GM20431 (cell line): ENCODE results near the gene MACF1.
"Not testable (repeated sequence)": the region's sequence is repeated elsewhere in the genome, so short reads cannot be mapped to it uniquely, and the experiment has no call there.

Experiments
- in situ Hi-C: fragments of 300-500 bp; cut with MseI, MboI; formaldehyde crosslinking; loops from one replicate; pipeline ENCODE4 v1.15.0; 2020; ENCODE audit warnings: low sequenced_read_pairs; ENCODE audit not compliant: unreplicated experiment

MACF1 gene

GRCh38 chr1:39427374-39427773, 222.9 kb downstream of the MACF1 start:
- in situ Hi-C loops: no loop called here

GRCh38 chr1:39427912-39428311, 223.4 kb downstream of the MACF1 start:
- in situ Hi-C loops: no loop called here

GRCh38 chr1:39431927-39432326, 227.4 kb downstream of the MACF1 start:
- in situ Hi-C loops: no loop called here

GRCh38 chr1:39434797-39435395, 230.4 kb downstream of the MACF1 start:
- in situ Hi-C loops: no loop called here

GRCh38 chr1:39435597-39435996, 231.1 kb downstream of the MACF1 start:
- in situ Hi-C loops: no loop called here

- in situ Hi-C loops: no loop called here
These were observed 232.3 kb downstream of the MACF1 start for GRCh38 chr1:39436842-39437241.

GRCh38 chr1:39438042-39438441, 233.5 kb downstream of the MACF1 start:
- in situ Hi-C loops: no loop called here

- in situ Hi-C loops: no loop called here
These were observed 236.4 kb downstream of the MACF1 start for GRCh38 chr1:39440856-39441255.

- in situ Hi-C loops: no loop called here
These were observed 237.3 kb downstream of the MACF1 start for GRCh38 chr1:39441797-39442196.

- in situ Hi-C loops: no loop called here
These were observed 241.1 kb downstream of the MACF1 start for GRCh38 chr1:39445573-39445972.

- in situ Hi-C loops: no loop called here
These were observed 242.6 kb downstream of the MACF1 start for GRCh38 chr1:39446986-39447567.

GRCh38 chr1:39450041-39450440, 245.5 kb downstream of the MACF1 start:
- in situ Hi-C loops: not testable (repeated sequence)

- in situ Hi-C loops: no loop called here
These were observed 246.6 kb downstream of the MACF1 start for GRCh38 chr1:39450956-39451606.

GRCh38 chr1:39452081-39452480, 247.6 kb downstream of the MACF1 start:
- in situ Hi-C loops: no loop called here

GRCh38 chr1:39452540-39452939, 248.0 kb downstream of the MACF1 start:
- in situ Hi-C loops: no loop called here

- in situ Hi-C loops: no loop called here
These were observed 249.1 kb downstream of the MACF1 start for GRCh38 chr1:39453603-39454002.

- in situ Hi-C loops: no loop called here
These were observed 254.5 kb downstream of the MACF1 start for GRCh38 chr1:39458991-39459390.

GRCh38 chr1:39462074-39462473, 257.6 kb downstream of the MACF1 start:
- in situ Hi-C loops: no loop called here

GRCh38 chr1:39466413-39467107, 262.1 kb downstream of the MACF1 start:
- in situ Hi-C loops: no loop called here

- in situ Hi-C loops: not testable (repeated sequence)
These were observed 262.7 kb downstream of the MACF1 start for GRCh38 chr1:39467108-39467720.

- in situ Hi-C loops: no loop called here
These were observed 264.7 kb downstream of the MACF1 start for GRCh38 chr1:39469150-39469549.
